K562 (cell line): ENCODE results near the gene ZZZ3. TPM values are rescaled to one million over a fixed set of nuclear protein-coding genes. Genes with fewer than 3 reads are reported as not detected.

ENCODE experiments used
- ARID2 ChIP-seq: fragments of 450-650 bp; IDR thresholded peaks from 2 replicates; pipeline ENCODE4 v1.6.1; 2017; ENCODE audit warnings: antibody characterized with exemption, mild to moderate bottlenecking
- BDP1 ChIP-seq: IDR thresholded peaks from 3 replicates; pipeline ENCODE4 v1.6.1; 2011; ENCODE audit not compliant: insufficient read length, insufficient read depth
- BMI1 ChIP-seq: fragments of 150-350 bp; IDR thresholded peaks from 2 replicates; pipeline ENCODE4 v1.6.1; 2014; ENCODE audit warnings: low read length
- CBFA2T3 ChIP-seq: fragments of 450-650 bp; IDR thresholded peaks from 2 replicates; pipeline ENCODE4 v1.6.1; 2017
- CC2D1A ChIP-seq: fragments of 450-650 bp; IDR thresholded peaks from 2 replicates; pipeline ENCODE4 v1.6.1; 2017; ENCODE audit warnings: mild to moderate bottlenecking
- CGGBP1 ChIP-seq: fragments of 250-450 bp; sonication (Bioruptor Pico); IDR thresholded peaks from 2 replicates; pipeline ENCODE4 v1.9.0; 2021; ENCODE audit warnings: mild to moderate bottlenecking
- E2F3 ChIP-seq: fragments of 250-450 bp; sonication (Bioruptor Pico); IDR thresholded peaks from 2 replicates; pipeline ENCODE4 v1.4.0; 2020; ENCODE audit warnings: mild to moderate bottlenecking
- E2F4 ChIP-seq: sonication (generic); formaldehyde crosslinking; IDR thresholded peaks from 2 replicates; pipeline ENCODE4 v1.8.0; 2022; ENCODE audit warnings: mild to moderate bottlenecking, low read depth, missing genetic modification reagents
- ETV1 ChIP-seq: fragments of 450-650 bp; conservative IDR thresholded peaks from 2 replicates; pipeline ENCODE4 v1.6.1; 2016; ENCODE audit warnings: missing genetic modification characterization, control low read depth, low read depth, missing compliant biosample characterization
- MAZ ChIP-seq, 2 experiments: fragments of 450-650 bp in 1 of 2; sonication (generic) in 1 of 2; formaldehyde crosslinking; IDR thresholded peaks in 1 of 2; conservative IDR thresholded peaks in 1 of 2; 2 replicates each; pipeline versions ENCODE4 v1.4.0 to v1.5.0; 2020; ENCODE audit warnings: mild to moderate bottlenecking in 1 of 2, missing genetic modification reagents in 1 of 2
- NEUROD1 ChIP-seq: fragments of 150-350 bp; IDR thresholded peaks from 2 replicates; pipeline ENCODE4 v1.6.1; 2014; ENCODE audit warnings: borderline replicate concordance, low read length, low read depth; ENCODE audit not compliant: partially characterized antibody
- POLR2A ChIP-seq: fragments of 450-650 bp; conservative IDR thresholded peaks from 2 replicates; pipeline ENCODE4 v1.6.1; 2016
- PTTG1 ChIP-seq: fragments of 450-650 bp; IDR thresholded peaks from 2 replicates; pipeline ENCODE4 v1.6.1; 2016; ENCODE audit warnings: low read depth, mild to moderate bottlenecking, missing genetic modification characterization, missing compliant biosample characterization
- RBFOX2 ChIP-seq: fragments of 200-400 bp; formaldehyde crosslinking; IDR thresholded peaks from 2 replicates; pipeline ENCODE4 v1.6.1; 2017; ENCODE audit warnings: low read depth, mild to moderate bottlenecking, low read length, moderate library complexity
- SRSF9 ChIP-seq: fragments of 200-400 bp; formaldehyde crosslinking; IDR thresholded peaks from 2 replicates; pipeline ENCODE4 v1.6.1; 2017; ENCODE audit warnings: low read depth, low read length, borderline replicate concordance
- TAF9B ChIP-seq: fragments of 450-650 bp; IDR thresholded peaks from 2 replicates; pipeline ENCODE4 v1.6.1; 2018; ENCODE audit warnings: mild to moderate bottlenecking; ENCODE audit not compliant: partially characterized antibody
- WHSC1 ChIP-seq: IDR thresholded peaks from one replicate; pipeline ENCODE4 v1.6.1; 2012; ENCODE audit warnings: low read length, control low read depth, inconsistent platforms
- ZEB2 ChIP-seq: fragments of 450-650 bp; IDR thresholded peaks from 2 replicates; pipeline ENCODE4 v1.6.1; 2016
- ZNF551 ChIP-seq: fragments of 250-450 bp; sonication (Bioruptor Pico); IDR thresholded peaks from 2 replicates; pipeline ENCODE4 v1.5.0; 2021; ENCODE audit warnings: mild to moderate bottlenecking, moderate library complexity
- ZNF76 ChIP-seq: fragments of 250-450 bp; sonication (Bioruptor Pico); IDR thresholded peaks from 2 replicates; pipeline ENCODE4 v1.4.0; 2020; ENCODE audit warnings: mild to moderate bottlenecking, moderate library complexity, borderline replicate concordance
- polyA plus RNA-seq, 8 experiments: library from polyadenylated mRNA; depleted of rRNA in 4 of 8; stranded (reverse) in 5 of 8; unstranded in 3 of 8; fragments of >200 nt; fragmentation: Nextera tagmentation in 2 of 8; fragmentation: Illumina TruSeq in 1 of 8; extraction: Ambion mirVana in 2 of 8; extraction: Trizol in 1 of 8; gene quantifications; 2 replicates each; pipeline versions ENCODE4 v1.2.1 to v1.2.3, GENCODE V29; 2011 to 2014; ENCODE audit warnings: inconsistent platforms in 1 of 8, missing spikeins in 1 of 8
- total RNA-seq, 7 experiments: library from RNA; depleted of rRNA in 6 of 7; stranded (reverse); fragments of >200 nt in 6 of 7; fragmentation: Illumina TruSeq in 2 of 7; extraction: Trizol in 2 of 7; gene quantifications; 2 replicates each; pipeline versions ENCODE4 v1.2.1 to v1.2.3, GENCODE V29; 2011 to 2021; ENCODE audit warnings: low replicate concordance in 1 of 7
- TF ChIP-seq, protein P1 (sequence below): fragments of 150-350 bp; IDR thresholded peaks from 2 replicates; pipeline ENCODE4 v1.6.1; 2014; ENCODE audit warnings: low read depth, mild to moderate bottlenecking, low read length, borderline replicate concordance
- TF ChIP-seq, protein P2 (sequence below): IDR thresholded peaks from 2 replicates; pipeline ENCODE4 v1.6.1; 2011; ENCODE audit not compliant: insufficient read length; ENCODE audit errors: extremely low read depth
- TF ChIP-seq, protein P3 (sequence below): fragments of 250-450 bp; sonication (Bioruptor Pico); IDR thresholded peaks from 2 replicates; pipeline ENCODE4 v1.4.0; 2020; ENCODE audit warnings: mild to moderate bottlenecking, moderate library complexity

The ZZZ3 gene
- total and polyA plus RNA-seq, 9 of the 15 experiments (the other 6 are each of a cell fraction or from before 2014, with no cell fraction given), result 13.9 to 64.0 (median 36.7) TPM

- TF ChIP-seq ZNF76 (CRISPR knock-in tag), result no peak
- TF ChIP-seq, protein P1, sequence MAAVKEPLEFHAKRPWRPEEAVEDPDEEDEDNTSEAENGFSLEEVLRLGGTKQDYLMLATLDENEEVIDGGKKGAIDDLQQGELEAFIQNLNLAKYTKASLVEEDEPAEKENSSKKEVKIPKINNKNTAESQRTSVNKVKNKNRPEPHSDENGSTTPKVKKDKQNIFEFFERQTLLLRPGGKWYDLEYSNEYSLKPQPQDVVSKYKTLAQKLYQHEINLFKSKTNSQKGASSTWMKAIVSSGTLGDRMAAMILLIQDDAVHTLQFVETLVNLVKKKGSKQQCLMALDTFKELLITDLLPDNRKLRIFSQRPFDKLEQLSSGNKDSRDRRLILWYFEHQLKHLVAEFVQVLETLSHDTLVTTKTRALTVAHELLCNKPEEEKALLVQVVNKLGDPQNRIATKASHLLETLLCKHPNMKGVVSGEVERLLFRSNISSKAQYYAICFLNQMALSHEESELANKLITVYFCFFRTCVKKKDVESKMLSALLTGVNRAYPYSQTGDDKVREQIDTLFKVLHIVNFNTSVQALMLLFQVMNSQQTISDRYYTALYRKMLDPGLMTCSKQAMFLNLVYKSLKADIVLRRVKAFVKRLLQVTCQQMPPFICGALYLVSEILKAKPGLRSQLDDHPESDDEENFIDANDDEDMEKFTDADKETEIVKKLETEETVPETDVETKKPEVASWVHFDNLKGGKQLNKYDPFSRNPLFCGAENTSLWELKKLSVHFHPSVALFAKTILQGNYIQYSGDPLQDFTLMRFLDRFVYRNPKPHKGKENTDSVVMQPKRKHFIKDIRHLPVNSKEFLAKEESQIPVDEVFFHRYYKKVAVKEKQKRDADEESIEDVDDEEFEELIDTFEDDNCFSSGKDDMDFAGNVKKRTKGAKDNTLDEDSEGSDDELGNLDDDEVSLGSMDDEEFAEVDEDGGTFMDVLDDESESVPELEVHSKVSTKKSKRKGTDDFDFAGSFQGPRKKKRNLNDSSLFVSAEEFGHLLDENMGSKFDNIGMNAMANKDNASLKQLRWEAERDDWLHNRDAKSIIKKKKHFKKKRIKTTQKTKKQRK, result no peak
- TF ChIP-seq MAZ (CRISPR knock-in tag; conservative IDR thresholded peaks at IDR 0.05 in 1 of 2, IDR thresholded peaks at IDR 0.05 in 1 of 2), result peak; percentile 33 to 58; a peak in 2 of 4 replicates
- TF ChIP-seq, protein P2, sequence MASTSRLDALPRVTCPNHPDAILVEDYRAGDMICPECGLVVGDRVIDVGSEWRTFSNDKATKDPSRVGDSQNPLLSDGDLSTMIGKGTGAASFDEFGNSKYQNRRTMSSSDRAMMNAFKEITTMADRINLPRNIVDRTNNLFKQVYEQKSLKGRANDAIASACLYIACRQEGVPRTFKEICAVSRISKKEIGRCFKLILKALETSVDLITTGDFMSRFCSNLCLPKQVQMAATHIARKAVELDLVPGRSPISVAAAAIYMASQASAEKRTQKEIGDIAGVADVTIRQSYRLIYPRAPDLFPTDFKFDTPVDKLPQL, result no peak
- TF ChIP-seq ZEB2, result no peak
- no peak for TF ChIP-seq ARID2
- TF ChIP-seq E2F3 (CRISPR knock-in tag), result no peak
- TF ChIP-seq POLR2A, result peak; percentile 71
- TF ChIP-seq CBFA2T3, result no peak
- no peak for TF ChIP-seq ZNF551 (CRISPR knock-in tag)
- no peak for TF ChIP-seq SRSF9
- TF ChIP-seq RBFOX2, result peak; percentile 70
- TF ChIP-seq, protein P3, sequence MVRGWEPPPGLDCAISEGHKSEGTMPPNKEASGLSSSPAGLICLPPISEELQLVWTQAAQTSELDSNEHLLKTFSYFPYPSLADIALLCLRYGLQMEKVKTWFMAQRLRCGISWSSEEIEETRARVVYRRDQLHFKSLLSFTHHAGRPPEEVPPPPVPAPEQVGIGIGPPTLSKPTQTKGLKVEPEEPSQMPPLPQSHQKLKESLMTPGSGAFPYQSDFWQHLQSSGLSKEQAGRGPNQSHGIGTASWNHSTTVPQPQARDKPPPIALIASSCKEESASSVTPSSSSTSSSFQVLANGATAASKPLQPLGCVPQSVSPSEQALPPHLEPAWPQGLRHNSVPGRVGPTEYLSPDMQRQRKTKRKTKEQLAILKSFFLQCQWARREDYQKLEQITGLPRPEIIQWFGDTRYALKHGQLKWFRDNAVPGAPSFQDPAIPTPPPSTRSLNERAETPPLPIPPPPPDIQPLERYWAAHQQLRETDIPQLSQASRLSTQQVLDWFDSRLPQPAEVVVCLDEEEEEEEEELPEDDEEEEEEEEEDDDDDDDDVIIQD (CRISPR knock-in tag), result no peak
- no peak for TF ChIP-seq BMI1
- peak; percentile 76 for TF ChIP-seq NEUROD1
- TF ChIP-seq BDP1, result no peak
- no peak for TF ChIP-seq CGGBP1 (CRISPR knock-in tag)
- 0 out of 2 replicates have a peak, but pooled peaks have one; percentile 6 for TF ChIP-seq ETV1 (tag)
- no peak for TF ChIP-seq PTTG1 (tag)
- TF ChIP-seq TAF9B, result peak; percentile 91
- TF ChIP-seq WHSC1, result no peak
- TF ChIP-seq CC2D1A, result peak; percentile 47; the same call in 1 of the 2 replicates
- TF ChIP-seq E2F4 (CRISPR knock-in tag), result no peak
These were observed at the start of gene ZZZ3 (continued) for GRCh38 chr1:77682460-77683159.
